ENCODE data around the gene LRRC23.

LRRC23 gene

DNA sequence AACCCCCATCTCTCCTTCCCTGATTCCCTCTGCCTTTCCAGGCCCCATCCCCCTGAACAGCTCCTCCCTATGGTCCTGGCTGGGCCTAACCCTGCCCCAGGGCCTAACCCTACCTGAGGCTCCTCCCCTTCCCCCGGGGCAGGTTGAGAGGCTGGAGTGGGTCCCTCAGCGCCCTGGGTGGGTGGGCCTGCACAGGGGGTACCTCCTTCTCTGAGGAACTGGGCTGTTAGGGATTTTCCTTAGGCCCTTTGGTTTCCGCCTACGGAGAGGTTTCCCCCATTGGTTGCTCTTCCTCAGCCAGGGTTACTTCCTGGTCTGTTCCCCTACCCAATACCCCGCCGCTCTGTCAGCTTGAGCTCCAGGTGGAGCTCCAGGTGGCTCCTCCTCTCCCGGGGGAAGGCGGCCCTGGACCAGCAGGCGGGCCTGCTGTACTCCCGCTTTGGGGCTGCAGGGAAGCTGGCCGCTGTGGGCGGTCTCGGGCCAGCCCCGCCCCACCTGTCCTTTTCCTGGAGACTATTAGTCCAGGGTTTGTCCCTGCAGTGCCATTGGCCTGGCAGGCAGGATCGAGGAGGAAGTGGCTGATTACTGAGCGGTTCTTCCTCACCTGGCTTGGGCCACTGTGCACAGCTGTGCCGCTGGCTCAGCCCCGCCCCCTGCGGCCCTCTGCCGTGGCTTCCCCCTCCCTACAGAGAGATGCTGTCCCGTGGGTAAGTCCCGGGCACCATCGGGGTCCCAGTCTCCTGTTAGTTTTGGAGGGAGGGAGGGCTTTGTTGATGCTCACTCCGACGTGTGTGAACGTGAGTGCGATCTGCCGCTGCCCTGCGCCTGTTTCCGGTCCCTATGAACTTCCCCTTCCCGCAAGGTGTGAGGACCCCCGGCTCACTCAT is 41.7 kb downstream of the LRRC23 start:
- no peak for FAIRE-seq

GRCh38 chr12:6946920-6947374 is 42.3 kb downstream of the LRRC23 start:
- FAIRE-seq, result no peak

GRCh38 chr12:6947615-6948014 is 43.0 kb downstream of the LRRC23 start:
- no peak for FAIRE-seq

DNA sequence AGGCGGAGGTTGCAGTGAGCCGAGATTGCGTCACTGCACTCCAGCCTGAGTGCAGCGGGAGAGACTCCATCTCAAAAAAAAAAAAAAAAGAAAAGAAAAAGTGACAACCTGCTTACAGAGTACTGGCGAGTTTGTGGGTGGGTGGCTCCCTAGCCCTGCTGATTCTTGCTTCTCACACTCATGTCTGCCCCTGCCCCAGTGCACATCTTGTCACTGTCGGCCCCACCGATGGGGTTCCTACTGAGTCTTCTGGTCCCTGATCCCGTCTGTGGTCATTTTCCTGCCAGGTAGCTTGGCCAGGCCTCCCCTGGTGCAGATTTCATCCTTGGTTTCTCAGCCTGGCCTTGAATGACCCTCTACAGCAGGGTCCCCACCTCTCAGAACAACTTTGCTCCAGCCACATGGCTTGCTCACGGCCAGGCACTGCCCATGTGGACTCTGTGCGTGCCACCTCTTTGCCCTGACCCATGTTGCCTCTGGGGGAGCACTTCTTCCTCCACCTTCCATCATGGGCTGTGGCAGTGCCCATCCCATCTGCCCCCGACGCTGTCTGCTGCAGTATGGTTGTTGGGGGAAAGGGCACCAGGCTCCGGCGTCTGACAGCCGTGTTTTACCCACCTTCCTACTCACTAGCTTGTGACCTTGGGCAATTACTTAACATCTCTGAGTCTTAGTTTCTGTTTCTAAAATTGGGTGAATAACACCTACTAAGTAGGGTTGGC is 44.4 kb downstream of the LRRC23 start:
- no peak for FAIRE-seq

DNA sequence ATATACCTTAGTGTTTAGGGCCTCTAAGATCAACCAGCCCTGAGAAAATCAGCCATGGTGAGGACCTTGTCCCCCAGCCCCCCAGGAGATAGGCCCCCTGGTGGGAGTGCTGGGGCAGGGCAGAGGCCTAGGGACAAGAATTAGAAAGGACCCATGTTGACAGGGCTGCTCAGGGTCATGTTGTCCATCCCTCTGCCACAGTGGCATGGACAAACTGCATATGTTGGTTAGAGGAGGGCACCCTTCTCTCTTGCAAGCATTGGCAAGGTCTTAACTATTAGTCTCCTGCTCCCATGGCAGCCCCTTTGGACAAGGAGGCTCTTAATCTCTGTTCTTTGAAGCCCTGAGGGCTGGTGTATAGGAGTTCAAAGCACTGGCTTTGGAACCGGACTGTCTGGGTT is 45.8 kb downstream of the LRRC23 start:
- no peak for FAIRE-seq

DNA sequence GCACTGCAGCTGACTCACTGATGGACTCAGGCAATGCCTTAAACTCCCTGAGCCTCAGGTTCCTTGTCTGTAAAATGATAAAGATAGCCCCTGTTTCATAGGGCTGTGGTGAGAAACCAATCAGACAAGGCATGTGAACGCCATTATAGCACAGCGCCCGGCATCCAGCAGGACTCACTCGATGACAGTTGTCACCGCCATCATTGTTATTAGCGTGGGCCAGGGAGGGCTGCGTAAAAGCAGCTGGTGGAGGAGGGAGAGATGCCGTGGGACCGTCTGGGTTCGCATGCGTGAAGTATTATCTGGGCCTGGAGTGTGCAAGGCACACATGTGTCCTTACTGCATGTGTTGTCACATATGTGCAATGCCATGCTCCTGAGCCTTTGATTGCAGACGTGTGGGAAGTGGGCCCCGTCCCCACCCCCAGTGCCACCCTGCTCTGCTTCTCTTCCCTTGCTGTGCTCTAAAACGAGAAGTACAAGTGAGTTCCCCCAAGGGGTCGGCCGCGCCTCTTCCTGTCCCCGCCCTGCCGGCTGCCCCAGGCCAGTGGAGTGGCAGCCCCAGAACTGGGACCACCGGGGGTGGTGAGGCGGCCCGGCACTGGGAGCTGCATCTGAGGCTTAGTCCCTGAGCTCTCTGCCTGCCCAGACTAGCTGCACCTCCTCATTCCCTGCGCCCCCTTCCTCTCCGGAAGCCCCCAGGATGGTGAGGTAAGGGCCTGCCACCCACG is 46.4 kb downstream of the LRRC23 start, which contains the start of gene PTPN6:
PTPN6 (plus strand) TSS at position 546 of the 730 bp plus-strand sequence; CDS start at position 703, 157 bp downstream.
- FAIRE-seq, result no peak

GRCh38 chr12:6951551-6952120 is 47.0 kb downstream of the LRRC23 start:
- no peak for FAIRE-seq

DNA sequence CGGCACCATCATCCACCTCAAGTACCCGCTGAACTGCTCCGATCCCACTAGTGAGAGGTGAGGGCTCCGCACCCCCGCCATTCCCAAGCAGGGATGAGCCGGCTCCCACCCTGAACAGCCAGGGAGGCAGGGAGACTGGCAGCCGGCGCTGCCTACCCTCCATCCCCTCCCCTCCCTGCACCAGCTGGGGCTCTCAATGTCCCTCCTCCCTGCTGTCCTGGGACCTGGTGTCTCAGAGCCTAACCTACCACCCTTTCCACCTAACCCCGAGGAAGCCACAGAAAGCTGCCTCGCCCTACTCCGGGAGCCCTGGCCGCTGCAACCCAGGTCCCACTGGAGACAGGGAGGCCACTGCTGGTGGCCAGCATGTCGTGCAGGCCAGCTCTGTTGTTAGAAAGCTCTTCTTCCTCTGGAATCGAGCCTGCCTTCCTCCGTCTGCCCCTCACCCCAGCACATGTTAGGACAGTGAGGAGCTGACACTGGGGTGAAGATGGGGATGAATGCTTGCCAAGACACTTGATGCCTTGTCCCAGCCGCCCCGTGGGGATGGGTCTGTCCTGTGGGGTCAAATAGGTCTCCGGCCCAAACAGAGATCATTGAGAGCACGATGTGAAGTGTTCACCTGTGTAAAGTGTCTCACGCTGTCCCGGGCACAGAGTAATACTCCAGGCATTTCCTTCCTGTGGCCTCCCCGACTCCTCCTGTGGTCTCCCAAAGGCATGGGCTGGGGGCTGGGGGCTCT is 47.7 kb downstream of the LRRC23 start:
- FAIRE-seq, result no peak

GRCh38 chr12:6952863-6953441 is 48.3 kb downstream of the LRRC23 start:
- no peak for FAIRE-seq

- FAIRE-seq, result no peak
Observed at GRCh38 chr12:6953442-6954315, 49.1 kb downstream of the LRRC23 start.

GRCh38 chr12:6954316-6955107 is 49.9 kb downstream of the LRRC23 start:
- FAIRE-seq, result no peak

DNA sequence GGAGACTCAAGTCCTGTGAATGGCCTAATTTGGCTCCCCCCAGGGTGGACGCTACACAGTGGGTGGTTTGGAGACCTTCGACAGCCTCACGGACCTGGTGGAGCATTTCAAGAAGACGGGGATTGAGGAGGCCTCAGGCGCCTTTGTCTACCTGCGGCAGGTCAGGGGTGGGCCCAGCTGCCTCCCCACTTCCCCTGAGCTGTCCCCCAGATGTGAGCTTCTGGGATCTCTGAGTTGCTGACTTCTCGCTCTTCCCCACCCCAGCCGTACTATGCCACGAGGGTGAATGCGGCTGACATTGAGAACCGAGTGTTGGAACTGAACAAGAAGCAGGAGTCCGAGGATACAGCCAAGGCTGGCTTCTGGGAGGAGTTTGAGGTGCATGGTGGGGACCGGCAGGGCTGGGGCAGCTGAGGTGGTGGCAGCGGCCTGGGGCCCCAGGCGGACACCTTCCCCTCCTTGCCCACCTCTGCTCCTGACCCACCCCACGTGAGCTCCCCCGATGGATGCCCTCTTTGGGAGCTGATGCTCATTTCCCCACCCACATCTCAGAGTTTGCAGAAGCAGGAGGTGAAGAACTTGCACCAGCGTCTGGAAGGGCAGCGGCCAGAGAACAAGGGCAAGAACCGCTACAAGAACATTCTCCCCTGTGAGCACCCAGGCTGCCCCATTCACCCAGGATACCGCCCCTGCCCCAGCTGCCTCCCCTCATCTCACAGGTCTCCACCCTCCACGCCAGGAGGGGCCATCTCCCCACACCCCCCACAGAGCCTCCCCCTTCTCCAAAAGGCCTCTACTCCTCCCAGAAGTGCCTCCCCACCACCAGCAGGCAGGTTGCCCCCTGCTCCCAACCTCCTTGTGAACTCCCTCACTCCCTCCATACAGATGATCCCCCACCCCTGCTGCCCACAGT is 50.7 kb downstream of the LRRC23 start:
- FAIRE-seq, result no peak

DNA sequence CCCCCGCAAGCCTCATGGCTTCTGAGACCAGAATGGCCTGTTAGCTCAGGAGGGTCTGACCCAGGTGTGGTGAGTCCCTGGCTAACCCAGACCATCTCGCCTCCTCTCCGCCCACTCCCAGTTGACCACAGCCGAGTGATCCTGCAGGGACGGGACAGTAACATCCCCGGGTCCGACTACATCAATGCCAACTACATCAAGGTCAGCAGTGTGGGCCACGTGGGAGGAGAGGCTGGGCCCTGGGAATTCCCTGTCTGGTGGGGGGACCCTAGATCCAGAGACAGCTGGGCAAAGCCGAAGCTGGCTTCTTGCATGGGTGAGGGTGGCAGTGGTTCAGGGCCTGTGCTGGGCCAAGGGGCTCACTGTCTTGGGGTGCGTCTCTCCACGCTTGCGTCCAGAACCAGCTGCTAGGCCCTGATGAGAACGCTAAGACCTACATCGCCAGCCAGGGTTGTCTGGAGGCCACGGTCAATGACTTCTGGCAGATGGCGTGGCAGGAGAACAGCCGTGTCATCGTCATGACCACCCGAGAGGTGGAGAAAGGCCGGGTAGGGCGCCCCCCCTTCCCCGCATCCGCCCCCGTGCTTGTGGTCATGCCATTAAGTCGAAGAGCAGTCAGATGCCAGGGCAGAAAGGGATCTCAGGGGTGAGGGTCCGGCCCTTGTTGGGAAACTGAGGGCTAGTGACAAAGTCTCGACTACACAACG is 51.6 kb downstream of the LRRC23 start:
- FAIRE-seq, result no peak

- no peak for FAIRE-seq
Observed at GRCh38 chr12:6957151-6957701, 52.6 kb downstream of the LRRC23 start.

- FAIRE-seq, result no peak
Observed at GRCh38 chr12:6957741-6958608, 53.4 kb downstream of the LRRC23 start.

- no peak for FAIRE-seq
Observed at GRCh38 chr12:6958609-6959057, 54.0 kb downstream of the LRRC23 start.

Measured in islet of Langerhans (tissue), 1 donor.